ENCODE results near the gene MACF1. TPM values are rescaled to one million over a fixed set of nuclear protein-coding genes. Genes with fewer than 3 reads are reported as not detected.
"Not testable (repeated sequence)": the region's sequence is repeated elsewhere in the genome, so short reads cannot be mapped to it uniquely, and the experiment has no call there.

MACF1 gene
- total RNA-seq, 2 experiments from 2014 or later, result 353 to 366 TPM

DNA sequence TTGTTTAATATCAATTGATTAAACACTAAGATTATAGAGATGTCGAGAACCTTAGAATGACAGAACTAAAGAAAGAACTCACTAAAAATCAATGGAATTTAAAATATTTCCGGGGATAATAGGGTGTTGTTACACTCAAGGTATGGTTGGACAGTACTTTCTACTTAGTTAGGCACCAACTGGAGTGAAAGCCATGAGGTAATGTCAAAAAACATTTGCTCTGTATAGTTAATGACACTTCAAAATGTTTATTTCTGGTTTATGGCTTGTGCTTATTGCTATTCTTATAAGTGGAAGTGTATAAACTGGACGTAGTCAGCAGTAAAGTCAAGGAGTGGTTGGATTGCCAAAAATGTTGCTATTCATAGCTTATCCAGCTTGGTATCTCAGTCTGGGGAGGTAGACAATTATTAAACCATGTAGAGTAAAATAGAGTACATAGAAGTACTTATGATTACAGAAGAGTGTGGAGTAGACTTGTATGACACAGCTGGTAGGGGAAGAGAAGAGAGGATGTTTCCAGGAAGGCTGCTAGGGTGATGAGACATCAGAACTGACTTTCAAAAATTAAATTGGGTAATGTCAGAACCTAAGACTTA is 230.4 kb downstream of the MACF1 start:
- no peak overlapping the region for H3K27ac Mint-ChIP-seq
- H3K9me3 Mint-ChIP-seq (ENCODE audit: insufficient read depth), result no peaks in the 10 kb centered on the region
- POLR2A ChIA-PET, result no interaction called here
- H3K36me3 Mint-ChIP-seq (ENCODE audit: low read depth), result peaks cover 63% of the 10 kb centered on the region
- no peaks in the 10 kb centered on the region for H3K27me3 Mint-ChIP-seq (ENCODE audit: low read depth)
- no peaks in the 10 kb centered on the region for H3K4me1 Mint-ChIP-seq (ENCODE audit: low read depth)
- ATAC-seq, result no peak
- H3K4me3 Mint-ChIP-seq, result no peak overlapping the region
- DNase-seq, result no peak
- CTCF ChIA-PET, result interaction anchor here (0.6 kb wide), 1 partner anchor 539 kb away, joined by 3 read pairs; no protein-coding TSS in a partner anchor

DNA sequence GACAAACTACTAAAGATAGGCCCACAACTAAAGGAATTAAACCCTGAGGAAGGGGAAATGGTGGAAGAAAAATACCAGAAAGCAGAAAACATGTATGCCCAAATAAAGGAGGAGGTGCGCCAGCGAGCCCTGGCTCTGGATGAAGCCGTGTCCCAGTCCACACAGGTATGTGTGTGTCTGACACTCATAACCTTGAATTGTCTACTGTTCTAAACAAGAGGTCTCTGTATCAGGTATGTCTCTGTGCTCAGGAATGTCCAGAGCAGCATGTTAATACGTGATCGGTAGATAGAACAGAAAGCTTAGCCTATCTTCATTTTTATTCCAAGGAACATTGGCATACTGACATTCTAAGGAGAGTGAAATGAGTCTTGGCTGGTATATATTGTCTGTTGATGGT is 231.1 kb downstream of the MACF1 start:
- Mint-ChIP-seq H3K27ac (no peak overlapping the region), H3K9me3 (ENCODE audit: insufficient read depth) (no peaks in the 10 kb centered on the region), H3K4me3 (no peak overlapping the region), H3K4me1 (ENCODE audit: low read depth) (no peaks in the 10 kb centered on the region), H3K36me3 (ENCODE audit: low read depth) (peaks cover 60% of the 10 kb centered on the region), H3K27me3 (ENCODE audit: low read depth) (no peaks in the 10 kb centered on the region)
- DNase-seq, result no peak
- ChIA-PET CTCF (interaction anchor here (0.6 kb wide), 1 partner anchor 538 kb away, joined by 3 read pairs; no protein-coding TSS in a partner anchor), POLR2A (no interaction called here)
- ATAC-seq, result no peak

DNA sequence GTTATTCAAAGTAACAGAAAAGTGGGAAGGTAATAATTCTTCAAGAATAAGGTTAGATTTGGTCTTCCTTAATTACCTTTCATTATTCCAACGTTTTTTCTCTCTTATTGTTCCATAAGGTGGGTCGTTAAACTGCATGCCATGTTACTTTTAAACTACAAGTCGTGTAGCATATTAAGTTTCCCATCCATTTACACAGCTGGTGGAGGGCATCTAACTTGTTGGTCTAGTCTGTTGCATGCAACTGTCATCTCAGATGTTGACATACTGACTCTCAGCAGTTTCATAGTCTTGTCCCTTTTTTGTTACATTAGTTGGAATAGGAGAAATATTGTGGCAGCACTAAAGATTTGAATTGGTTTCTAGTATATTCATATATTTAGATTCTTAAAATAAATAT is 232.3 kb downstream of the MACF1 start:
- CTCF ChIA-PET, result no interaction called here
- Mint-ChIP-seq H3K4me1 (ENCODE audit: low read depth) (no peaks in the 10 kb centered on the region), H3K27me3 (ENCODE audit: low read depth) (no peaks in the 10 kb centered on the region), H3K9me3 (ENCODE audit: insufficient read depth) (no peaks in the 10 kb centered on the region), H3K36me3 (ENCODE audit: low read depth) (peaks cover 58% of the 10 kb centered on the region), H3K4me3 (no peak overlapping the region), H3K27ac (no peak overlapping the region)
- ATAC-seq, result no peak
- POLR2A ChIA-PET, result no interaction called here
- no peak for DNase-seq

DNA sequence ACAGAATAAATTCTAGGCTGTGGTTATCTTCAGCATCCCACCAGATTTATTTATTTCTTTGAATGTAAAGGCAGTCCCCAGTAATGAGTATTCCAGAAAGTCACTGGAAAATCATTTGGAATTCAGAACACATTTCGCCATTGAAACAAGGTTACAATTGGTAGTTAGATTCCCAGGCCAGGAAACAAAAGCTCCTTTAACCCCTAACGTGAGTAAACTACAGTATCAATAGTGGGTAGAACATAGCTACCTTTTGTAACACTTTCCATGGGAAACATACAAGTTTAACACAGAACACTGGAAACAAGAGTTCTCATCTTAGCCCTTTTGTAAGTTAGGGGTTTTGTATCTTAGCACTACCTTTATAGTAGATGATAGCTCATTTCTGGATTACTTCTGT is 233.5 kb downstream of the MACF1 start:
- Mint-ChIP-seq H3K27me3 (ENCODE audit: low read depth) (no peaks in the 10 kb centered on the region), H3K27ac (no peak overlapping the region), H3K9me3 (ENCODE audit: insufficient read depth) (no peaks in the 10 kb centered on the region), H3K36me3 (ENCODE audit: low read depth) (peaks cover 60% of the 10 kb centered on the region), H3K4me3 (no peak overlapping the region), H3K4me1 (ENCODE audit: low read depth) (no peaks in the 10 kb centered on the region)
- no peak for ATAC-seq
- CTCF ChIA-PET, result no interaction called here
- DNase-seq, result no peak
- POLR2A ChIA-PET, result no interaction called here

DNA sequence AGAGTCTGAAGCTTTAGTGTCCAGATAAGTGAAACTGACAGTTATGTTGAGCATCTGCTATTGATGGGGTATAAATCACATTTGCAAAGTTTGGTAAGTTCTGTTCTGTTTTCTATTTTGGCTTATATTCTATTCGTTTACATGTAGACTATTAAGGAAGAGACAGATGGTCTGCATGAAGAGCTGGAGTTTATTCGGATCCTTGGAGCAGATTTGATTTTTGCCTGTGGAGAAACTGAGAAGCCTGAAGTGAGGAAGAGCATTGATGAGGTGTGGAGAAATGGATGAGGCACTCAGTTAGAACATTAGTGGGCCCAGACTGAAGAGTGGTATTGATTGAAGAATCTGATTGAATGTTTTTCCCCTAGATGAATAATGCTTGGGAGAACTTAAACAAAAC is 236.4 kb downstream of the MACF1 start:
- no peak for DNase-seq
- Mint-ChIP-seq H3K36me3 (ENCODE audit: low read depth) (peaks cover 66% of the 10 kb centered on the region), H3K4me1 (ENCODE audit: low read depth) (no peaks in the 10 kb centered on the region), H3K9me3 (ENCODE audit: insufficient read depth) (no peaks in the 10 kb centered on the region), H3K27ac (no peak overlapping the region), H3K4me3 (no peak overlapping the region), H3K27me3 (ENCODE audit: low read depth) (no peaks in the 10 kb centered on the region)
- ChIA-PET CTCF (interaction anchor here (0.8 to 0.9 kb wide), 2 partner anchors 9 to 214 kb away, joined by 3 read pairs; no protein-coding TSS in a partner anchor), POLR2A (no interaction called here)
- ATAC-seq, result no peak

DNA sequence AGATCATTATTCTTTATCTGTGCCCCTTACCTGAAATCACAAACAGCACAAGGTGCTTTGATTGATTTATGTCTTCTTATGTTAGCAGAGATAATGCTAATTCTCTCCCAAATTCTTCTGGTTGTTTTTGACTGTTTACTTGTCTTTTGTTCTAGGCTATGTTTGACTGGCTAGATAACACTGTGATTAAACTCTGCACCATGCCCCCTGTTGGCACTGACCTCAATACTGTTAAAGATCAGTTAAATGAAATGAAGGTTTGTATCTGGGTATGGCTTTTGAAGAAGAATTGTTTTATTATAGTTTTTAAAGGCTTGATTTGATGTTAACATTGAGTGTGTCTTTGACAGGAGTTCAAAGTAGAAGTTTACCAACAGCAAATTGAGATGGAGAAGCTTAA is 237.3 kb downstream of the MACF1 start:
- H3K36me3 Mint-ChIP-seq (ENCODE audit: low read depth), result peaks cover 60% of the 10 kb centered on the region

DNA sequence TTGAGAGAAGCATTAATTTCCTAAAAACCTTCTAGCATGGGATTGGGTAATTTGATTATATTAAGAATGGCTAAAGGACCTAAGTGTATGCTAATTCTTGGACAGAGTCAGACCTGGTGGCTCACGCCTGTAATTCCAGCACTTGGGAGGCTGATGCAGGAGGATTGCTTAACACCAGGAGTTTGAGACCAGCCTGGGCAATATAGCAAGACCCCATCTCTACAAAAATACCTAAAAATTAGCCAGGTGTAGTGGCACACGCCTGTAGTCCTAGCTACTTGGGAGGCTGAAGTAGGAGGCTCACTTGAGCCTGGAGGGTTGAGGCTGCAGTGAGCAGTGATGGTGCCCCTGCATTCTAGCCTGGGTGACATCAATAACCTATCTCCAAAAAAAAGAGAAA is 241.1 kb downstream of the MACF1 start:
- peaks cover 72% of the 10 kb centered on the region for H3K36me3 Mint-ChIP-seq (ENCODE audit: low read depth)
- no peaks in the 10 kb centered on the region for H3K9me3 Mint-ChIP-seq (ENCODE audit: insufficient read depth)
- no peak for ATAC-seq
- ChIA-PET POLR2A (no interaction called here), CTCF (interaction anchor here (2.0 to 2.6 kb wide), 2 partner anchors 35 to 93 kb away, joined by 7 read pairs; no protein-coding TSS in a partner anchor)
- H3K4me1 Mint-ChIP-seq (ENCODE audit: low read depth), result no peaks in the 10 kb centered on the region
- no peak for DNase-seq
- no peak overlapping the region for H3K27ac Mint-ChIP-seq
- H3K27me3 Mint-ChIP-seq (ENCODE audit: low read depth), result no peaks in the 10 kb centered on the region
- H3K4me3 Mint-ChIP-seq, result no peak overlapping the region

More for the DNA sequence above, 237.3 kb downstream of the MACF1 start:
- Mint-ChIP-seq H3K4me1 (ENCODE audit: low read depth) (no peaks in the 10 kb centered on the region), H3K4me3 (no peak overlapping the region), H3K27me3 (ENCODE audit: low read depth) (no peaks in the 10 kb centered on the region), H3K27ac (no peak overlapping the region), H3K9me3 (ENCODE audit: insufficient read depth) (no peaks in the 10 kb centered on the region)
- ChIA-PET POLR2A (no interaction called here), CTCF (interaction anchor here (0.9 kb wide), 1 partner anchor 10 kb away, joined by 3 read pairs; no protein-coding TSS in a partner anchor)
- no peak for DNase-seq
- ATAC-seq, result no peak

DNA sequence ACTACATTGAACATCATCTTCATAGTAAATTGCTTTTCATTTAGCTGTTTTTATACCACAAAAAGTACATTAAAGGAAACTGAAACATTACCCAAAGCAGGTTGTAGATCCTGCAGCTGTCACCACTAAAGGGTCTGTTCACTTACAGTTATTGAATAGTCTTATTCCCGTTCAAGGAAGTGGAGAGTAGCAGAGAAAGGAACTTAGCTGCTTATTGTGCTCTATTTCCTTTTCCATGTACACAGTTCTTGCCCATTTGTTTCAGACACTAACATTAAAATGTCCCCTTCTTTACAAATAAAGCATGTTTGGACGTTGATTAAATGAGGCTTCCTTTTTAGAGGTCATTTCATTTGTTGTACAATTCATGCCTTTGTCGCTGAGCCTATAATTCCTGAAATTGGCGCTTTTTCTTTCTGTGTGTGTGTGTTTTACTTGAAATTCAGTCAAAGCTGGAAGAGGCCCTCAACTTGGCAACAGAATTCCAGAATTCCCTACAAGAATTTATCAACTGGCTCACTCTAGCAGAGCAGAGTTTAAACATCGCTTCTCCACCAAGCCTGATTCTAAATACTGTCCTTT is 242.6 kb downstream of the MACF1 start:
- no peak overlapping the region for H3K4me3 Mint-ChIP-seq
- DNase-seq, result no peak
- no peak for ATAC-seq
- H3K27ac Mint-ChIP-seq, result no peak overlapping the region
- peaks cover 77% of the 10 kb centered on the region for H3K36me3 Mint-ChIP-seq (ENCODE audit: low read depth)
- no peaks in the 10 kb centered on the region for H3K9me3 Mint-ChIP-seq (ENCODE audit: insufficient read depth)
- no peaks in the 10 kb centered on the region for H3K27me3 Mint-ChIP-seq (ENCODE audit: low read depth)
- peaks cover 13% of the 10 kb centered on the region for H3K4me1 Mint-ChIP-seq (ENCODE audit: low read depth)
- POLR2A ChIA-PET, result no interaction called here
- CTCF ChIA-PET, result interaction anchor here (2.0 to 2.6 kb wide), 2 partner anchors 36 to 92 kb away, joined by 7 read pairs; no protein-coding TSS in a partner anchor

DNA sequence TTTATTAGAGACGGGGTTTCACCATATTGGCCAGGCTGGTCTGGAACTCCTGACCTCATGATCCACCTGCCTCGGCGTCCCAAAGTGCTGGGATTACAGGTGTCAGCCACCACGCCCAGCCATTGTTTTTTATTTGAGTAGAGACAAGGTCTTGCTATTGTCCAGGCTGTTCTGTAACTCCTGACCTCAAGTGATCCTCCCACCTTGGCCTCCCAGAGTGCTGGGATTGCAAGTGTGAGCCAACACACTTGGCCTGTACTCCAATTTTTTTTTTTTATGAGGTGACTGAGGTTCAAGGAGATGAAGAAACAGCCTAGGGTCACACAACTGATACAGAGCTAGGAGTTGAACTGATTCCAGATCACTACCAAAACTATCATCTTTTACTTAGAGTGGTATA is 245.5 kb downstream of the MACF1 start:
- CTCF ChIA-PET; H3K27ac Mint-ChIP-seq; ATAC-seq; DNase-seq; H3K9me3 Mint-ChIP-seq (ENCODE audit: insufficient read depth); H3K27me3 Mint-ChIP-seq (ENCODE audit: low read depth); H3K4me3 Mint-ChIP-seq; POLR2A ChIA-PET: not testable (repeated sequence)
- Mint-ChIP-seq H3K4me1 (ENCODE audit: low read depth) (peaks cover 22% of the 10 kb centered on the region), H3K36me3 (ENCODE audit: low read depth) (peaks cover 75% of the 10 kb centered on the region)

DNA sequence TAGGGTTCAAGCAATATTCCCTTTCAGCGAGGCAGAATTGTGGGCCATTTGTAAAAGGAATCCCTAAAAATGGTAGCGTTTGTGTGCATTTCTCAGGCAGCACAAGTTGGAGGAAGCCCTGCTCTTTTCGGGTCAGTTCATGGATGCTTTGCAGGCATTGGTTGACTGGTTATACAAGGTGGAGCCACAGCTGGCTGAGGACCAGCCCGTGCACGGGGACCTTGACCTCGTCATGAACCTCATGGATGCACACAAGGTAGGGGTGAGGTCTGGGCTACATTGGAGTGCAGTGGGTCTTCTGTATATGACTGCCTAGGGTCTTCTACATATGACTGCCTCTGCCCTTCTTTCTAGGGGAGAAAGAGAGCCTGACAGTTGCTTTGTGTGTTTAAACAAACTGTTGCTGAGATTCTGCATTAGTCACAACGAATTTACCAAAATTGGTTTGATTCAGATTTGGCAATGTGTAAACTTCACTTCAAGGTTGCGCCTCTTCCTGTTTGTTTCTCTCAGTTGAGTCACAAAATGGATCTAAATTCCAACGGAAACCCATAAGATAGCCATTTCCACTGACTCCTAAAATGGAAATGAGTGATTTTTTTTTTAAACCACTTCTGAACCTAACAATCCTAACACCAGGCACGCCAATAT is 246.6 kb downstream of the MACF1 start:
- H3K4me1 Mint-ChIP-seq (ENCODE audit: low read depth), result peaks cover 22% of the 10 kb centered on the region
- ChIA-PET CTCF (no interaction called here), POLR2A (no interaction called here)
- no peak overlapping the region for H3K4me3 Mint-ChIP-seq
- H3K9me3 Mint-ChIP-seq (ENCODE audit: insufficient read depth), result no peaks in the 10 kb centered on the region
- peak overlapping the region; percentile 39 for H3K27ac Mint-ChIP-seq
- no peak for ATAC-seq
- peaks cover 74% of the 10 kb centered on the region for H3K36me3 Mint-ChIP-seq (ENCODE audit: low read depth)
- DNase-seq, result no peak
- H3K27me3 Mint-ChIP-seq (ENCODE audit: low read depth), result no peaks in the 10 kb centered on the region

DNA sequence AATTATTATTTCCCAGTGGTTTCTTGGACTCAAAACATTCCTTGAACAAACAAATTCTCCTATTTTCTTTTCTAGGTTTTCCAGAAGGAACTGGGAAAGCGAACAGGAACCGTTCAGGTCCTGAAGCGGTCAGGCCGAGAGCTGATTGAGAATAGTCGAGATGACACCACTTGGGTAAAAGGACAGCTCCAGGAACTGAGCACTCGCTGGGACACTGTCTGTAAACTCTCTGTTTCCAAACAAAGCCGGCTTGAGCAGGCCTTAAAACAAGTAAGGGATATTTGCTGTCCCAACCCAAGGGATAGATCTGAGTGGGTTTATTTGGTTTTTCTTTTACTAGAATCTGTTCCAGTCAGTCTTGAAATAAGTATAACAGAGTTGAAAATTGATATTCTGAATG is 247.6 kb downstream of the MACF1 start:
- DNase-seq, result no peak
- Mint-ChIP-seq H3K9me3 (ENCODE audit: insufficient read depth) (no peaks in the 10 kb centered on the region), H3K27me3 (ENCODE audit: low read depth) (no peaks in the 10 kb centered on the region), H3K4me1 (ENCODE audit: low read depth) (peaks cover 22% of the 10 kb centered on the region), H3K27ac (peak overlapping the region; percentile 60), H3K4me3 (no peak overlapping the region), H3K36me3 (ENCODE audit: low read depth) (peaks cover 75% of the 10 kb centered on the region)
- POLR2A ChIA-PET, result no interaction called here
- no peak for ATAC-seq
- CTCF ChIA-PET, result interaction anchor here (0.7 kb wide), 1 partner anchor 54 kb away, joined by 3 read pairs; no protein-coding TSS in a partner anchor

DNA sequence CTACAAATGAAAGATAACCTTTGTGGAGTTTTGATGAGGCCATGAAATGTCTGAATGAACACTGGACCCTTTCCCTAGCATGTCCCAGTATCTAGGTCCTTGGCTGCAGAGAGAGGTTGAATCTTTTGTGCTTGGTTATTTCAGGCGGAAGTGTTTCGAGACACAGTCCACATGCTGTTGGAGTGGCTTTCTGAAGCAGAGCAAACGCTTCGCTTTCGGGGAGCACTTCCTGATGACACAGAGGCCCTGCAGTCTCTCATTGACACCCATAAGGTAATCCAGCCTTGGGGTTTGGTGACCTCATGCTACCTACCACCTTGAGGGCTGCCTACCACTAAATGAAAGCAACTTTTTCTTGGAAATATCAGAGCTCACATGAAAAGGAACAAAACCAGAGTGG is 248.0 kb downstream of the MACF1 start:
- ChIA-PET POLR2A (no interaction called here), CTCF (interaction anchor here (0.7 to 1.2 kb wide), 2 partner anchors 54 to 87 kb away, joined by 3 read pairs; no protein-coding TSS in a partner anchor)
- DNase-seq (peak; percentile 64), ATAC-seq (peak; percentile 81)
- Mint-ChIP-seq H3K36me3 (ENCODE audit: low read depth) (peaks cover 75% of the 10 kb centered on the region), H3K4me3 (no peak overlapping the region), H3K9me3 (ENCODE audit: insufficient read depth) (no peaks in the 10 kb centered on the region), H3K4me1 (ENCODE audit: low read depth) (peaks cover 22% of the 10 kb centered on the region), H3K27ac (peak overlapping the region; percentile 84), H3K27me3 (ENCODE audit: low read depth) (no peaks in the 10 kb centered on the region)

Measured in activated CD8-positive, alpha-beta T cell treated with anti-CD3 and anti-CD28 coated beads, Interleukin-2, amount 10 ng/mL, durations not matched to agents 7 days and 5 days (primary cell).